T-helper 1 cell treated with Interleukin-12 subunit alpha and Interleukin-12 subunit beta and Interleukin-4 antibody, amounts not matched to agents 30 μg/mL and 1 μg/mL, for 36 hours (primary cell): ENCODE data around the gene RELCH.

ENCODE experiments used
- H3K27ac Mint-ChIP-seq: one replicate; pipeline ENCODE4 v1.8.0; 2021; ENCODE audit warnings: mild to moderate bottlenecking, mixed read lengths
- H3K27me3 Mint-ChIP-seq: one replicate; pipeline ENCODE4 v1.8.0; 2021; ENCODE audit warnings: low read depth, mixed read lengths
- H3K36me3 Mint-ChIP-seq: one replicate; pipeline ENCODE4 v1.8.0; 2021; ENCODE audit warnings: low read depth, mixed read lengths
- H3K4me1 Mint-ChIP-seq: one replicate; pipeline ENCODE4 v1.8.0; 2021; ENCODE audit warnings: low read depth, mixed read lengths
- H3K4me3 Mint-ChIP-seq: one replicate; pipeline ENCODE4 v1.8.0; 2021; ENCODE audit warnings: mild to moderate bottlenecking, moderate library complexity, mixed read lengths
- H3K9me3 Mint-ChIP-seq: one replicate; pipeline ENCODE4 v1.8.0; 2021; ENCODE audit warnings: mixed read lengths

The RELCH gene

DNA sequence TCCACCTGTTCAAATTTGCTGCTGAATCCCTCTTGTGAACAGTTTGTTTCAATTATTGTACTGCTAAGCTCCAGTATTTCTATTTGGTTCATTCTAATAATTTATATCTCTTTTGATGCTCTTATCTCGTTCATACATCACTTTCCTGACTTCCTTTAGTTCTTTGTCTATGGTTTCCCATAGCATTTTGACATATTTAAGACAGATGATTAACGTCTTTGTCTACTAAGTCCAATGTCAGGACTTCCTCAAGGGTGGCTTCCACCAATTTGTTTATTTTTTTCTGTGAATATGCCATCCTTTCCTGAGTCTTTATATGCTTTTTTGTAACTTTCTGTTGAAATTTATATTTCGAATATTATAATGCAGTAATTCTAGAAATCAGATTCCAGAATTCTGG, 9.8 kb upstream of the RELCH start:
- Mint-ChIP-seq H3K4me1 (peaks cover 2% of the 10 kb centered on the region), H3K27me3 (no peaks in the 10 kb centered on the region), H3K36me3 (no peaks in the 10 kb centered on the region), H3K9me3 (no peaks in the 10 kb centered on the region), H3K4me3 (no peak overlapping the region), H3K27ac (no peak overlapping the region)

DNA sequence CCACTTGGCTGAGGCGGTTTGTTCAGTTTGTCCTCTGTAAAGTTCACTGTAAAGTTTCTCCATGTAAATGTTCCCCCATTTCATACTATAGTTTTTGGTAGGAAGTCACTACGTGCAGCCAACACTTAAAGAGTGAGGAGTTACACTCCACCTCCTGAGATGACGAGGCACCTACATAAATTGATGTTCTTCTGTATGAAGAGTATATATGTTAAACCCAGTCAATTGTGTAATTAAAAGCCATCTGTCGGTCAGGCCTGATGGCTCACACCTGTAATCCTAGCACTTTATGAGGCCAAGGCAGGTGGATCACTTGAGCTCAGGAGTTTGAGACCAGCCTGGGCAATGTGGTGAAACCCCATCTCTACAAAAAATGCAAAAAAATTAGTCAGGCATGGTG, 7.8 kb upstream of the RELCH start:
- H3K4me1 Mint-ChIP-seq = peaks cover 5% of the 10 kb centered on the region

DNA sequence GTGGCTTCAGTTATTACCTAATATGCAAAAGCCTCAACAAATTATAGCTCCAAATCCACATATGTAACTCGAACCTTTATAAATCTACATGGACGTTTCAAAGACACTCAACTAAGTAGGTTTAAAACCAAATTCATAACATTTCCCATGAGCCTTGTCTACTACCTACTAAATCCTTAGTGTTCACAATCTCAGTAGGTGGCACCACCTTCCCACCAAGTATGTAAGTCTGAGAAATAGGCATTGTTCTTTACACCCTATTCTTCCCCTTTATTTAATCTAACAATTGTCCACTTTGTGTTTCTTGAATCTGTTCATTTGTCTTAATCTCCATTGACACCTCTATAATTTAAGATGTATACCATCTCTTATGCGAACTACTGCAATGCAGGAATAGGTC, 4.8 kb upstream of the RELCH start:
- Mint-ChIP-seq H3K36me3 (peaks cover 3% of the 10 kb centered on the region), H3K4me1 (peaks cover 14% of the 10 kb centered on the region), H3K27me3 (no peaks in the 10 kb centered on the region), H3K4me3 (no peak overlapping the region), H3K9me3 (no peaks in the 10 kb centered on the region), H3K27ac (no peak overlapping the region)

More for the DNA sequence above, 7.8 kb upstream of the RELCH start:
- Mint-ChIP-seq H3K9me3 (no peaks in the 10 kb centered on the region), H3K27me3 (no peaks in the 10 kb centered on the region), H3K4me3 (no peak overlapping the region), H3K27ac (no peak overlapping the region), H3K36me3 (peaks cover 1% of the 10 kb centered on the region)

DNA sequence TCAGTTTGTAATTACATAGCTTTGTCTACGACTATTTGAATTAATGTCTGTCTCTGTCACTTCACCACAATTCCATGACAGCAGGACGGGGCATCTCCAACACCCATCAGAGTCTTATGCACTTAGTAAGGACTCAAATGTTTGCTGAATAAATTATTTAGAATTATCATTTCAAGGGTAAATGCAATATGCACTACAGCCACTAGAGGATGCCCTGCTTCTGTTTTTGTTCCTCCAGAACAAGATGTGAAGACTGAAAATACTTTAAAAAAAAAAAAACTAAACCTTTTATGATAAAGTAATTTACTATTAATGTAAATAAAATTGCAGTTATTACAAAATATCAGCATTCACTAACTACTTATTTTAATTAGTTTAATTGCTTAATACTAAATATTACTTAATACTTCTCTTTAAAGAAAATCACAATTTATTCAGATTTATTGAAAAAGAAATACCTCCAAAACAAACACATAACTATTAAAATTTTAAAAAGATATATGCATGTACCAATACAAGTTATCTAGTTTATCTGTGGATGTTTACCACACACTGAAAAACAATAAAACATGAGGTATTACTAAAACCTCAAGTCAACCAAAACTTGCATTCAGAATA, 3.4 kb upstream of the RELCH start:
- peaks cover 7% of the 10 kb centered on the region for H3K36me3 Mint-ChIP-seq
- H3K27me3 Mint-ChIP-seq = no peaks in the 10 kb centered on the region
- no peaks in the 10 kb centered on the region for H3K9me3 Mint-ChIP-seq
- H3K4me1 Mint-ChIP-seq = peaks cover 18% of the 10 kb centered on the region
- no peak overlapping the region for H3K4me3 Mint-ChIP-seq
- H3K27ac Mint-ChIP-seq = no peak overlapping the region

DNA sequence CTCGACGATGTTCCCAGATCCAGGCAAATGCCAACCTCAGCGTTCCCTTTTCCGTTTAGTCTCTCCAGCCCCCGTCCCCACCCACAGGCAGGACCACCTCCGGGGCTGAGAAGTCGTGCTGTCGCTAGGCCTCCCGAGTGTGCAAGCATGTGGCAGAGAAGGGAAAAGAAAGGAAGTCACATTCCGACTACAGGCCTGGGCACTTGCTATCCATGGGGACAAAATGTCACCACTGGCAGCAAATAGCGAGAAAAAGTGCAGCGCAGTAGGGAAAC, 619 bp upstream of the RELCH start:
- peaks cover 43% of the 10 kb centered on the region for H3K4me1 Mint-ChIP-seq

DNA sequence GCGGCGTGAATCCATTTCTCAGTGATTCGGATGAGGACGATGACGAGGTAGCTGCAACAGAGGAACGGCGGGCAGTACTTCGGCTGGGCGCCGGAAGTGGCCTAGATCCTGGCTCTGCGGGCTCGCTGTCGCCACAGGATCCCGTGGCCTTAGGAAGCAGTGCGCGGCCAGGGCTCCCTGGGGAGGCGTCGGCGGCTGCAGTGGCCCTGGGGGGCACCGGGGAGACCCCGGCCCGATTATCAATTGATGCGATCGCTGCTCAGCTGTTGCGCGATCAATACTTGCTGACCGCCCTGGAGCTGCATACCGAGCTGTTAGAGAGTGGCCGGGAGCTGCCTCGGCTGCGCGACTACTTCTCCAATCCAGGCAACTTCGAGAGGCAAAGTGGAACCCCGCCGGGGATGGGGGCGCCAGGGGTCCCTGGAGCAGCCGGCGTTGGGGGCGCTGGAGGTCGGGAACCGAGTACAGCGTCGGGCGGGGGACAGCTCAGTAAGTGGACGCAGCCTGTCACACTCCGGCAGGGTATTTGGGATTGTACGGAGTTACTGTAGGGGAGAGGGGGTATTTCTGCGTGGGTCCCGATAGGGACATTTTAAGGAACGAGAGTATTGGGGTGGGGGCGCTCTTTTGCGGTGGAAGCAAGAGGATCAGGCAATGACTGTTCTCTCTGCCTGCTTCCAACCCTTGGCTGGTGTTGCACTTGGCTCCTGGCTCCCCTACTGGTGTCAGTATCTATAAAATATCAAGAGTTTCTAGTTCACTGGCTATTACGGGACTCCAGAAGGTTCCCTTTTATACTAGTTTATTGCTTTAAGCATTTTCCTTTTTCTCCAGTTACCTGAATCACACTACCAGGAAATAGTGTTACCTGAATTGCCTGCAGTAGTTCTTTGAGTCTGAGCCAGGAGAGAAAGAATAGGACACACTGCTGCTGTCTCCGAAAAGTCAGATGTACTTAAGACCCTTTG, 772 bp downstream of the RELCH start:
- peaks cover 56% of the 10 kb centered on the region for H3K4me1 Mint-ChIP-seq
- H3K36me3 Mint-ChIP-seq = peaks cover 31% of the 10 kb centered on the region

More for the DNA sequence above, 619 bp upstream of the RELCH start:
- Mint-ChIP-seq H3K27me3 (no peaks in the 10 kb centered on the region), H3K27ac (peak overlapping the region; percentile 94), H3K36me3 (peaks cover 19% of the 10 kb centered on the region), H3K4me3 (peak overlapping the region; percentile 97), H3K9me3 (no peaks in the 10 kb centered on the region)

DNA sequence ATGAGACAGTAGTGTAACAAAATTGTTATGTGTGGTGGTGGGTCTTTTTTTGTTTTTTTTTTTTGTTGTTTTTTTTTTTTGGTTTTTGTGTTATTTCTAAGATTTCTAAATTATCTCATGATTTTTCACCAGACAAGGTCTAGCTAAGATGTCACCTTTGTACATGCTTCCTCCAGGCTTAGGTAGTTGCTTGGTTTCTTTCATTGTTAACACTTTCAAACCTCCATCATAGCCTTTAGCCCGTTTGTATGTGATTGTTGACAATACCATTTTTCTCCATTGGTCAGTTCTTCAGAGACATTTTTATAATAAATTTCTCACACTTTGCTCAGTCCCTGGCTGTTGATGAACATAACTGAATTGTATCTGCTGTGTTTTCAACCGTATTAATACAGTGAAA, 2.2 kb downstream of the RELCH start:
- H3K27me3 Mint-ChIP-seq = no peaks in the 10 kb centered on the region
- H3K9me3 Mint-ChIP-seq = peaks cover 9% of the 10 kb centered on the region
- H3K27ac Mint-ChIP-seq = no peak overlapping the region
- H3K36me3 Mint-ChIP-seq = peaks cover 34% of the 10 kb centered on the region
- peak overlapping the region; percentile 97 for H3K4me3 Mint-ChIP-seq
- peaks cover 61% of the 10 kb centered on the region for H3K4me1 Mint-ChIP-seq

More for the DNA sequence above, 772 bp downstream of the RELCH start:
- H3K27me3 Mint-ChIP-seq = no peaks in the 10 kb centered on the region
- peak overlapping the region; percentile 94 for H3K27ac Mint-ChIP-seq
- H3K4me3 Mint-ChIP-seq = peak overlapping the region; percentile 97
- H3K9me3 Mint-ChIP-seq = peaks cover 9% of the 10 kb centered on the region

DNA sequence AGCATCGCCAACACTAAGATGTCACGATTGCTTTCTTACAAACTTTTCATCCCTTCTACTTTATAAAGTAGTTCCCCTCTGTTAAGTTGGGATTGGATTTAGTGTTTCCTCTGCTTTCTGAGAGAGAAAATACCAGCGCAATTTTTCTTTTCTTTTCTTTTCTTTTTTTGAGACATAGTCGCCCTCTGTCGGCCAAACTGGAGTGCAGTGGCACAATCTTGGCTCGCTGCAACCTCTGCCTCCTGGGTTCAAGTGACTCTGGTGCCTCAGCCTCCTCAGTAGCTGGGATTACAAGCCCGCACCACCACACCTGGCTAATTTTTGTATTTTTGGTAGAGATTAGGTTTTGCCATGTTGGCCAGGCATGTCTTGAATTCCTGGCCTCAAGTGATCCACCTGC, 9.0 kb downstream of the RELCH start:
- Mint-ChIP-seq H3K27ac (no peak overlapping the region), H3K4me1 (peaks cover 34% of the 10 kb centered on the region), H3K27me3 (no peaks in the 10 kb centered on the region), H3K4me3 (no peak overlapping the region), H3K9me3 (peaks cover 9% of the 10 kb centered on the region), H3K36me3 (peaks cover 22% of the 10 kb centered on the region)

DNA sequence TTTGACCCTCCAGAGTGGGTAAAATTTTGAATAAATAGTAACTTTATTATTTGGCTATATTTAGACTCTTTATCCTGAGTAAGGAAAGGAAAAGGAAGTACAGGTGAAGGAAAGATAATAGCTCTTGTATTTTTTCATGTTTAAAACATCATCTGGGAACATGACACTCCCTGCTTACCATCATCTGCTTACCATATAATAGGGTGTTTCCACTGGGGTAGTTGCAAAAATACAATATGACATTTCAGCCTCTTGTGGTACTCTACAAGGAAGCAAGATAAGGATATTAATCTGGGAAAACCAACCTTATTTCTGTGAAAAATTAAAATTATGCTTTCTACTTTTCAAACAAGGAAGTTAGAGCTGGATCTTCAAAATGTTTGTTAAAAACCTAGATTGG, 9.9 kb downstream of the RELCH start:
- H3K27ac Mint-ChIP-seq = no peak overlapping the region
- no peaks in the 10 kb centered on the region for H3K27me3 Mint-ChIP-seq
- H3K36me3 Mint-ChIP-seq = peaks cover 15% of the 10 kb centered on the region
- H3K4me1 Mint-ChIP-seq = peaks cover 26% of the 10 kb centered on the region
- no peak overlapping the region for H3K4me3 Mint-ChIP-seq
- H3K9me3 Mint-ChIP-seq = peaks cover 6% of the 10 kb centered on the region

DNA sequence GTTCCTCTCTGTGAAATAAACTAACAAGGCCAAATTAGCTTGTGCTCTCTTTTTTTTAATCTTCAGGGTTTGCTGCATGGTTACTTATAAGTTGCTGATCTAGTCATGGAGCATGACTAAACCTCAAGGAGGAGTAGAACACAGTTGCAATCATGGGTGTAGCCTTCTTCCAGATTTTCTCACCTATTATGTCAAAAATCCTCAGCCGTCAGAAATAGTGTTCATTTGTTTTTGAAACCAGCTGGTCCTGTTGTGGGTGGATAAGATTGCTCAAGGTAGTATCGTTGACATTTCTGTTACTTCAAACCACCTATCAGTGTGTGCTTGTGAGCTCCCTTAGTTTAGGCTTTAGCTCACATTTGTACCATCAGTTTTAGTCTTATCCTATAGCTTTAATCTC, 11.2 kb downstream of the RELCH start:
- no peak overlapping the region for H3K4me3 Mint-ChIP-seq
- no peak overlapping the region for H3K27ac Mint-ChIP-seq
- peaks cover 13% of the 10 kb centered on the region for H3K4me1 Mint-ChIP-seq
- H3K27me3 Mint-ChIP-seq = no peaks in the 10 kb centered on the region
- H3K36me3 Mint-ChIP-seq = peaks cover 7% of the 10 kb centered on the region
- H3K9me3 Mint-ChIP-seq = no peaks in the 10 kb centered on the region

DNA sequence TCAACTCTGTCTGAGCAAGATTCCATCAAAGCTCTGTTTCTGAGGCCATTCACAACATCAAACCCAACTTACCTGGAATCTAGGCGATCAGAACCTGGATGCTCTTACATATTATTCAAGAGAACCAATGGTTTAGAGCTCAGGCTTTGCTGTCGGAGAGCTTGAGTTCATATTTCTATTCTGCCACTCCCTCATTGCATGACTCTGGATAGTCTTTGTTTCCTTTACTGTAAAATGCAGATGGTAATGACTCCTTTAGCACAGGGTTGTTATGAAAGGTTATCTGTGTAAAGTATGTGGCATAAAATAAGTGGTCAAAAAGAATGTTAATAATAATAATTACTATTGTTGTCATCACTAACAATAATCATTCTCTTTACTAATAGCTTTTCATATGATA, 12.6 kb downstream of the RELCH start:
- no peak overlapping the region for H3K27ac Mint-ChIP-seq
- no peak overlapping the region for H3K4me3 Mint-ChIP-seq
- no peaks in the 10 kb centered on the region for H3K9me3 Mint-ChIP-seq
- H3K4me1 Mint-ChIP-seq = peaks cover 9% of the 10 kb centered on the region
- peaks cover 7% of the 10 kb centered on the region for H3K36me3 Mint-ChIP-seq
- no peaks in the 10 kb centered on the region for H3K27me3 Mint-ChIP-seq

DNA sequence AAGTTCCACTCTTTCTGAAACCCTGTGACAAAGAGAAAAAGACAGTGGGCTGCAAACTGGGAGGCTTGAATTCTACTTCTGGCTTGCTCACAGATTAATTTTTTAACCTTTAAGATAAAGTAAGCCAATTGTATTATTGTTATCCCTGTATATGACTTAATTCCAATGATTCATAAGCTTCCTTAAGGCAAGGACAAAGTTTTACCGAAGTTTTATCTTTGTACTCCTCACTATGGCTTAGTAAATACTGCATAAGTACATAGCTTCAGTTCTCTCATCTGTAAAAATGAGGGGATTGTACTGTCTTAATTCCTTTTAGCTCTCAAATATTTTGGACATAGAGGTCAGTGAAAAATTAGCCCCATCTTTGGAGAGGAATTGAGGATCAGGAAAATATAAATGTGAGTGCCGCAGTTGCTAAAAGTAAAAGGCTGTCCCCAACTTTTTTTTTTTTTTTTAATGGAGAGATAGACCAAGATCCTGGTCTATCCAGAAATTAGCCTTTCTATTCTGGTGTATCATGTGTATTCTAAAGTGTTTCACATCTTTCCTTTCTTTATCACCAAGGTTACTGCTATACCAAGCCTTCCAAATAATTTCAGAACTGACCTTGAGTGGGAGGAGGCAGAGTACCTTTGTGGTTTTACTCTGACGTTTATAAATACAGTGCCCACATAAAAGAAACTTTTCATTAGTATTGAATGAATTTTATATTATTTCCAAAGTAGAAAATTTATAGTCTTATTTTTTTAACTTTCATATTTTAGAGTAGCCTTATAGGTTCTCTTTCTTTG, 13.3 kb downstream of the RELCH start:
- no peaks in the 10 kb centered on the region for H3K27me3 Mint-ChIP-seq
- no peak overlapping the region for H3K4me3 Mint-ChIP-seq
- H3K4me1 Mint-ChIP-seq = peaks cover 8% of the 10 kb centered on the region
- H3K9me3 Mint-ChIP-seq = no peaks in the 10 kb centered on the region
- no peak overlapping the region for H3K27ac Mint-ChIP-seq
- peaks cover 7% of the 10 kb centered on the region for H3K36me3 Mint-ChIP-seq

DNA sequence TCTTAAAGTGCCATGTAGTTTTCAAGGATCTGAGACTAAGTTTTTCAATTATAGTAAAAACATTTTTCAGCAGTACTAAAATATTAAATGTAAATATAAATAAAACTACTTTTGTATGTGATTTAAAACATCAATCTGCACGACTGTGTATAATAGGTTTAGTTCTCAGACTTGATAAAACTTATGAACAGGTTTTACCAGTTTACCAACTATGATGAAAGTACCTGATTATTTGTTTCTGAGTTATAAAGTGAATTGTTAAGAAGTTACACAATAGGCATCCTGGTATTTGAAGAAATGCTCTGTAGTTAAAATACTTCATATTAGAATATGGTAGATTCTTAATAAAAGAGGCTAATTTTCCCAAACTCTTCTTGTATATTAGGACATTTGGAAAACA, 14.8 kb downstream of the RELCH start:
- Mint-ChIP-seq H3K27ac (no peak overlapping the region), H3K4me1 (peaks cover 7% of the 10 kb centered on the region), H3K9me3 (no peaks in the 10 kb centered on the region), H3K4me3 (no peak overlapping the region), H3K27me3 (no peaks in the 10 kb centered on the region), H3K36me3 (peaks cover 5% of the 10 kb centered on the region)

DNA sequence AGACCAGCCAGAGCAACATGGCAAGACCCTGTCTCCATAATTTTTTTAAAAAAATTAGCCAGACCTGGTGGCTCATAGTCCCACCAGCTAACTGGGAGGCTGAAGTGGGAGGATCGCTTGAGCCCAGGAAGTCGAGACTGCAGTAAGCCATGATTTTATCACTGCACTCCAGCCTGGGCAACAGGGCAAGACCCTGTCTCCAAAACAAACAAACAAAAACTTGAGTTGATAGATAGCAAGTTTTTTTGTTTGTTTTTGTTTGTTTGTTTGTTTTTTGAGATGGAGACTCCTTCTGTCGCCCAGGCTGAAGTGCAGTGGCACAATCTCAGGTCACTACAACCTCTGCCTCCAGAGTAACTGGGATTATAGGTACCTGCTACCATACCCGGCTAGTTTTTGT, 18.8 kb downstream of the RELCH start:
- peaks cover 5% of the 10 kb centered on the region for H3K4me1 Mint-ChIP-seq
- no peak overlapping the region for H3K27ac Mint-ChIP-seq
- peaks cover 14% of the 10 kb centered on the region for H3K36me3 Mint-ChIP-seq
- peaks cover 7% of the 10 kb centered on the region for H3K9me3 Mint-ChIP-seq
- H3K27me3 Mint-ChIP-seq = no peaks in the 10 kb centered on the region
- no peak overlapping the region for H3K4me3 Mint-ChIP-seq
